Keratinocyte (primary cell): ENCODE data around the gene RSBN1. TPM values are rescaled to one million over a fixed set of nuclear protein-coding genes. Genes with fewer than 3 reads are reported as not detected.

Experiments
- DNase-seq: peaks from one replicate; pipeline ENCODE4 v3.0.0-alpha.2; 2011; ENCODE audit warnings: low read depth, missing footprints, low spot score
- FAIRE-seq: peaks from 2 replicates; lab custom pipeline; 2011; peaks lifted over from hg19 to GRCh38; lab: Jason Lieb, UNC
- H2AFZ ChIP-seq: 2 replicates; pipeline ENCODE4 v1.6.0; 2012; ENCODE audit warnings: low read length, control low read depth, inconsistent platforms; ENCODE audit not compliant: control insufficient read depth
- H3K27ac ChIP-seq: 2 replicates; pipeline ENCODE4 v1.5.1; 2011; ENCODE audit warnings: low read length; ENCODE audit not compliant: control insufficient read depth, insufficient read depth
- H3K27me3 ChIP-seq: 3 replicates; pipeline ENCODE4 v1.6.0; 2011; ENCODE audit warnings: low read length; ENCODE audit not compliant: control insufficient read depth, insufficient read depth; ENCODE audit errors: extremely low read depth
- H3K36me3 ChIP-seq, 2 experiments: 2 replicates in 1 of 2; 3 replicates in 1 of 2; pipeline ENCODE4 v1.5.1; 2011; ENCODE audit warnings: low read length in 2 of 2, mild to moderate bottlenecking in 1 of 2; ENCODE audit not compliant: control insufficient read depth in 2 of 2, insufficient read depth in 2 of 2; ENCODE audit errors: extremely low read depth in 1 of 2
- H3K4me1 ChIP-seq: 3 replicates; pipeline ENCODE4 v1.5.1; 2011; ENCODE audit warnings: low read length; ENCODE audit not compliant: control insufficient read depth, insufficient read depth; ENCODE audit errors: extremely low read depth
- H3K4me2 ChIP-seq: 3 replicates; pipeline ENCODE4 v1.6.0; 2011; ENCODE audit warnings: low read depth, low read length; ENCODE audit not compliant: control insufficient read depth, insufficient read depth; ENCODE audit errors: extremely low read depth
- H3K4me3 ChIP-seq, 3 experiments: fragments of 200-600 bp in 1 of 3; sonication (generic) in 1 of 3; 2 replicates in 2 of 3; 3 replicates in 1 of 3; pipeline ENCODE4 v1.5.1; 2011 to 2016; ENCODE audit warnings: low read length in 3 of 3, mild to moderate bottlenecking in 3 of 3, control low read depth in 2 of 3, inconsistent platforms in 1 of 3, low read depth in 1 of 3, mixed read lengths in 1 of 3, mixed run types in 1 of 3, moderate library complexity in 1 of 3; ENCODE audit not compliant: control insufficient read depth in 2 of 3, insufficient read depth in 2 of 3; ENCODE audit errors: extremely low read depth in 1 of 3
- H3K79me2 ChIP-seq: 2 replicates; pipeline ENCODE4 v1.6.0; 2012; ENCODE audit warnings: low read length; ENCODE audit not compliant: control insufficient read depth, insufficient read depth
- H3K9ac ChIP-seq: 3 replicates; pipeline ENCODE4 v1.6.0; 2011; ENCODE audit warnings: low read length; ENCODE audit not compliant: control insufficient read depth, insufficient read depth; ENCODE audit errors: extremely low read depth
- H3K9me1 ChIP-seq: 3 replicates; pipeline ENCODE4 v1.6.0; 2011; ENCODE audit warnings: low read length; ENCODE audit not compliant: control insufficient read depth, insufficient read depth; ENCODE audit errors: extremely low read depth
- H3K9me3 ChIP-seq: 2 replicates; pipeline ENCODE4 v1.5.1; 2012; ENCODE audit warnings: low read depth, low read length; ENCODE audit not compliant: control insufficient read depth
- H4K20me1 ChIP-seq: 3 replicates; pipeline ENCODE4 v1.6.0; 2011; ENCODE audit warnings: low read length; ENCODE audit not compliant: control insufficient read depth, insufficient read depth; ENCODE audit errors: extremely low read depth
- EZH2 ChIP-seq: IDR thresholded peaks from one replicate; pipeline ENCODE4 v1.6.1; 2012; ENCODE audit warnings: inconsistent platforms, mild to moderate bottlenecking, low read length, moderate library complexity
- dilution Hi-C: fragments of 300-500 bp; cut with MboI; formaldehyde crosslinking; loops from one replicate; pipeline ENCODE4 v1.7.0; 2020; ENCODE audit warnings: low sequenced_read_pairs; ENCODE audit not compliant: extremely low pct_ligation_motif_present
- polyA plus RNA-seq, 5 experiments: library from polyadenylated mRNA; depleted of rRNA in 3 of 5; stranded (reverse) in 3 of 5; stranded (forward) in 1 of 5; unstranded in 1 of 5; fragments of >200 nt; gene quantifications; 1 replicate in 1 of 5; 2 replicates in 3 of 5; 3 replicates in 1 of 5; pipeline versions ENCODE4 v1.2.1 to v1.2.3, GENCODE V29; 2011 to 2012; ENCODE audit warnings: missing spikeins in 2 of 5, low read depth in 1 of 5, low replicate concordance in 1 of 5
- TF ChIP-seq, protein P1 (sequence below), 3 experiments: IDR thresholded peaks in 1 of 3; conservative IDR thresholded peaks in 1 of 3; optimal IDR thresholded peaks in 1 of 3; 2 replicates in 2 of 3; 3 replicates in 1 of 3; pipeline versions ENCODE3 to v1.5.1; 2011; ENCODE audit warnings: low read length in 3 of 3, mild to moderate bottlenecking in 3 of 3, moderate library complexity in 2 of 3, control low read depth in 1 of 3, inconsistent platforms in 1 of 3; ENCODE audit not compliant: insufficient read depth in 2 of 3; ENCODE audit errors: extremely low read depth in 1 of 3

The RSBN1 gene
- polyA plus RNA-seq, 1 donor (not counting 4 experiments of a cell fraction or from before 2014, with no cell fraction given), result 10.4 TPM

DNA sequence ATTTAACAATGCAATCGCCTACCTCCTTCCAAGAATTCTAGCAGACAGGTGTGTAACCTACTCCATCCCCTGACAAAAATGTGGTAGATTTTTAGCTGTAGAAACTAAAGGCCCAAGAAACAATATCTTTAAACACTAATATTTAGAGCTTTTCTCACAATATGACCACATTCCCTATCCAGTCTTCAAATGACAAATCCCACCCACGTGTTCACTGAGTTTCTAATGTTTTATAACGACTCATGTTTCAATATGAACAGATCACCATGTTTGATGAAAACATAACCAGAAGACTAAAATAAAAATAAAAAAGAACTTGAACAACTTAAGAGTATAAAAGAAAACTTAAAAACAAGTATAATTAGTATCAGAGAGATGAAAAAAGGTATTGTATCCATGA, 24.6 kb downstream of the RSBN1 start:
- DNase-seq (no peak), FAIRE-seq (no peak)
- Histone ChIP-seq H3K27me3 (no peaks in the 10 kb centered on the region), H3K4me2 (no peak overlapping the region), H3K36me3 (peaks cover 5 to 6% of the 10 kb centered on the region in 2 experiments), H3K27ac (no peak overlapping the region), H2AFZ (no peak overlapping the region), H3K9me3 (no peaks in the 10 kb centered on the region), H3K4me3 (no peak overlapping the region), H3K9me1 (peaks cover 3% of the 10 kb centered on the region), H4K20me1 (peaks cover 3% of the 10 kb centered on the region), H3K79me2 (peaks cover 27% of the 10 kb centered on the region), H3K4me1 (peaks cover 10% of the 10 kb centered on the region), H3K9ac (no peak overlapping the region)
- no peak for TF ChIP-seq EZH2
- TF ChIP-seq, protein P1, sequence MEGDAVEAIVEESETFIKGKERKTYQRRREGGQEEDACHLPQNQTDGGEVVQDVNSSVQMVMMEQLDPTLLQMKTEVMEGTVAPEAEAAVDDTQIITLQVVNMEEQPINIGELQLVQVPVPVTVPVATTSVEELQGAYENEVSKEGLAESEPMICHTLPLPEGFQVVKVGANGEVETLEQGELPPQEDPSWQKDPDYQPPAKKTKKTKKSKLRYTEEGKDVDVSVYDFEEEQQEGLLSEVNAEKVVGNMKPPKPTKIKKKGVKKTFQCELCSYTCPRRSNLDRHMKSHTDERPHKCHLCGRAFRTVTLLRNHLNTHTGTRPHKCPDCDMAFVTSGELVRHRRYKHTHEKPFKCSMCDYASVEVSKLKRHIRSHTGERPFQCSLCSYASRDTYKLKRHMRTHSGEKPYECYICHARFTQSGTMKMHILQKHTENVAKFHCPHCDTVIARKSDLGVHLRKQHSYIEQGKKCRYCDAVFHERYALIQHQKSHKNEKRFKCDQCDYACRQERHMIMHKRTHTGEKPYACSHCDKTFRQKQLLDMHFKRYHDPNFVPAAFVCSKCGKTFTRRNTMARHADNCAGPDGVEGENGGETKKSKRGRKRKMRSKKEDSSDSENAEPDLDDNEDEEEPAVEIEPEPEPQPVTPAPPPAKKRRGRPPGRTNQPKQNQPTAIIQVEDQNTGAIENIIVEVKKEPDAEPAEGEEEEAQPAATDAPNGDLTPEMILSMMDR (optimal IDR thresholded peaks at IDR 0.05 in 1 of 3, IDR thresholded peaks at IDR 0.05 in 1 of 3, conservative IDR thresholded peaks at IDR 0.05 in 1 of 3; ENCODE audit: extremely low read depth in 1 of 3, insufficient read depth in 2 of 3, low read length in 3 of 3), result no peak
- dilution Hi-C loops, result no loop called here

GRCh38 chr1:113786069-113786468, 26.2 kb downstream of the RSBN1 start:
- H3K9me1 ChIP-seq, result peaks cover 5% of the 10 kb centered on the region
- H3K27ac ChIP-seq, result no peak overlapping the region
- FAIRE-seq (no peak), DNase-seq (no peak)
- H4K20me1 ChIP-seq, result peaks cover 3% of the 10 kb centered on the region
- peaks cover 4 to 6% of the 10 kb centered on the region in 2 experiments for H3K36me3 ChIP-seq
- H3K4me2 ChIP-seq, result no peak overlapping the region
- H3K9me3 ChIP-seq, result no peaks in the 10 kb centered on the region
- no peak overlapping the region for H3K4me3 ChIP-seq
- H3K9ac ChIP-seq, result no peak overlapping the region
- no peak overlapping the region for H2AFZ ChIP-seq
- TF ChIP-seq EZH2, result no peak
- TF ChIP-seq, protein P1 (optimal IDR thresholded peaks at IDR 0.05 in 1 of 3, IDR thresholded peaks at IDR 0.05 in 1 of 3, conservative IDR thresholded peaks at IDR 0.05 in 1 of 3; ENCODE audit: extremely low read depth in 1 of 3, insufficient read depth in 2 of 3, low read length in 3 of 3), result no peak
- no peaks in the 10 kb centered on the region for H3K27me3 ChIP-seq
- H3K79me2 ChIP-seq, result peaks cover 32% of the 10 kb centered on the region
- dilution Hi-C loops, result no loop called here
- H3K4me1 ChIP-seq, result peaks cover 10% of the 10 kb centered on the region
